Activated gamma-delta T cell treated with anti-CD3 and anti-CD28 coated beads, Interleukin-2, amount 50 U/mL, for 16 hours (primary cell): ENCODE results near the gene LCN10.
A peak's percentile ranks its signal among the peaks of the same experiment; 100 is the strongest.
"Not testable (repeated sequence)": the region's sequence is repeated elsewhere in the genome, so short reads cannot be mapped to it uniquely, and the experiment has no call there.

Experiments used
- DNase-seq: peaks from one replicate; pipeline ENCODE4 v3.0.0-alpha.2; 2020; ENCODE audit warnings: low read depth

LCN10 gene

GRCh38 chr9:136719195-136719880 lies 23.4 kb downstream of the LCN10 start:
- no peak for DNase-seq

GRCh38 chr9:136718345-136719194 lies 24.2 kb downstream of the LCN10 start:
- no peak for DNase-seq

GRCh38 chr9:136717399-136717798 lies 25.3 kb downstream of the LCN10 start:
- DNase-seq = no peak

- no peak for DNase-seq
These were observed 27.9 kb downstream of the LCN10 start for GRCh38 chr9:136714893-136715274.

- DNase-seq = no peak
These were observed 28.4 kb downstream of the LCN10 start for GRCh38 chr9:136714096-136714892.

GRCh38 chr9:136713550-136713949 lies 29.2 kb downstream of the LCN10 start:
- no peak for DNase-seq

- no peak for DNase-seq
These were observed 29.8 kb downstream of the LCN10 start for GRCh38 chr9:136712690-136713544.

GRCh38 chr9:136711751-136712689 lies 30.7 kb downstream of the LCN10 start, which contains the start of gene DIPK1B:
DIPK1B (plus strand) TSS chr9:136712572; CDS start chr9:136712666, 94 bp downstream.
- no peak for DNase-seq

GRCh38 chr9:136711219-136711648 lies 31.5 kb downstream of the LCN10 start:
- not testable (repeated sequence) for DNase-seq

- DNase-seq = no peak
These were observed 32.2 kb downstream of the LCN10 start for GRCh38 chr9:136710543-136710942.

- DNase-seq = no peak
These were observed 33.2 kb downstream of the LCN10 start for GRCh38 chr9:136709454-136710109.

- no peak for DNase-seq
These were observed 34.8 kb downstream of the LCN10 start for GRCh38 chr9:136707849-136708517.

- no peak for DNase-seq
These were observed 35.7 kb downstream of the LCN10 start for GRCh38 chr9:136707011-136707410.

- no peak for DNase-seq
These were observed 37.2 kb downstream of the LCN10 start for GRCh38 chr9:136705564-136705963.

- DNase-seq = not testable (repeated sequence)
These were observed 38.0 kb downstream of the LCN10 start for GRCh38 chr9:136704741-136705140.

- no peak for DNase-seq
These were observed 39.4 kb downstream of the LCN10 start for GRCh38 chr9:136703276-136703860.

GRCh38 chr9:136701668-136702053 lies 41.1 kb downstream of the LCN10 start:
- no peak for DNase-seq

- peak; percentile 22 for DNase-seq
These were observed 41.6 kb downstream of the LCN10 start for GRCh38 chr9:136700959-136701667.
